ENCODE results near the gene TRO.

The TRO gene, protein sequence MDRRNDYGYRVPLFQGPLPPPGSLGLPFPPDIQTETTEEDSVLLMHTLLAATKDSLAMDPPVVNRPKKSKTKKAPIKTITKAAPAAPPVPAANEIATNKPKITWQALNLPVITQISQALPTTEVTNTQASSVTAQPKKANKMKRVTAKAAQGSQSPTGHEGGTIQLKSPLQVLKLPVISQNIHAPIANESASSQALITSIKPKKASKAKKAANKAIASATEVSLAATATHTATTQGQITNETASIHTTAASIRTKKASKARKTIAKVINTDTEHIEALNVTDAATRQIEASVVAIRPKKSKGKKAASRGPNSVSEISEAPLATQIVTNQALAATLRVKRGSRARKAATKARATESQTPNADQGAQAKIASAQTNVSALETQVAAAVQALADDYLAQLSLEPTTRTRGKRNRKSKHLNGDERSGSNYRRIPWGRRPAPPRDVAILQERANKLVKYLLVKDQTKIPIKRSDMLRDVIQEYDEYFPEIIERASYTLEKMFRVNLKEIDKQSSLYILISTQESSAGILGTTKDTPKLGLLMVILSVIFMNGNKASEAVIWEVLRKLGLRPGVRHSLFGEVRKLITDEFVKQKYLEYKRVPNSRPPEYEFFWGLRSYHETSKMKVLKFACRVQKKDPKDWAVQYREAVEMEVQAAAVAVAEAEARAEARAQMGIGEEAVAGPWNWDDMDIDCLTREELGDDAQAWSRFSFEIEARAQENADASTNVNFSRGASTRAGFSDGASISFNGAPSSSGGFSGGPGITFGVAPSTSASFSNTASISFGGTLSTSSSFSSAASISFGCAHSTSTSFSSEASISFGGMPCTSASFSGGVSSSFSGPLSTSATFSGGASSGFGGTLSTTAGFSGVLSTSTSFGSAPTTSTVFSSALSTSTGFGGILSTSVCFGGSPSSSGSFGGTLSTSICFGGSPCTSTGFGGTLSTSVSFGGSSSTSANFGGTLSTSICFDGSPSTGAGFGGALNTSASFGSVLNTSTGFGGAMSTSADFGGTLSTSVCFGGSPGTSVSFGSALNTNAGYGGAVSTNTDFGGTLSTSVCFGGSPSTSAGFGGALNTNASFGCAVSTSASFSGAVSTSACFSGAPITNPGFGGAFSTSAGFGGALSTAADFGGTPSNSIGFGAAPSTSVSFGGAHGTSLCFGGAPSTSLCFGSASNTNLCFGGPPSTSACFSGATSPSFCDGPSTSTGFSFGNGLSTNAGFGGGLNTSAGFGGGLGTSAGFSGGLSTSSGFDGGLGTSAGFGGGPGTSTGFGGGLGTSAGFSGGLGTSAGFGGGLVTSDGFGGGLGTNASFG (N-terminal part only)

DNA sequence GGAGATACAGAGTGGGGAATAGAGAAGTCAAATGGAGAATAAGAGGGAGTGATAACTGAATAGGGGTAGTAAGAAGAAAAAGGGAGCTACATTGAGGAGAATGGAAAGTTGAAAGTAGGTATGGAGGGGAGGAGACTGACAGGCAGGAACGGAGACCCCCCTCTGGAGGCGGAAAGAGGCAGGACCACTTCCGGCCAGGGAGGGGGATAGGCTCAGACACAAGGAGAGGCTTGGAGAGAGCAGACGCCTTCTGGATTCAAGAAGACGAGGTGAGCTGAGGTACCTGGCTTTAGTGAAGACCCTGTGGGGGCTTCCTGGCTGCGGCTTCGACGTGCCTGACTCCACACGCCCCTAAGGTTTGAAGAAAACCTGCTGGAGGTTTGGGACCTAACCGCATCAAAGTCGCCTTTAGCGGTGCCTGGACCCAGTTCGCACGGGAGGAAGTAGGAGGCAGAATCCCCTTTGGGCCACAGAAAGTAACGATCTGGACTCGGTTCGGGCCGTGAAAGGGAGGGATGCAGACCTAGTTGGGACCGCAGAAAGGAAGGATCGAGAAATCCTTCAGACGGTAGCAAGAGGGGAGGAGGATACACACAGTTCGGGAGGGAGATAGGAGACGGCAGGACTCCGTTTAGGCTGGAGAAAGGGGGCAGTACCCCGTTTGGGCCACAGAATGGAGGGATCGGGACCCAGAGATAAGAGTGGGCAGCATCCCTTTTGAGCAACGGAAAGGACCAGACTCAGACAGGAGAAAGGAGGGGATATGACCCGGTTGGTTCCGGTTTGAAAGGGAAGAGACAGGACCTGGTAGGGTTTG, at the start of gene TRO:
Gene TRO, plus strand, starts transcription at position 215 of the 817 bp plus-strand sequence. CDS start 1,423 bp downstream, outside the sequence.
- no peak for DNase-seq (ENCODE audit: low read depth in 2 of 2)

DNA sequence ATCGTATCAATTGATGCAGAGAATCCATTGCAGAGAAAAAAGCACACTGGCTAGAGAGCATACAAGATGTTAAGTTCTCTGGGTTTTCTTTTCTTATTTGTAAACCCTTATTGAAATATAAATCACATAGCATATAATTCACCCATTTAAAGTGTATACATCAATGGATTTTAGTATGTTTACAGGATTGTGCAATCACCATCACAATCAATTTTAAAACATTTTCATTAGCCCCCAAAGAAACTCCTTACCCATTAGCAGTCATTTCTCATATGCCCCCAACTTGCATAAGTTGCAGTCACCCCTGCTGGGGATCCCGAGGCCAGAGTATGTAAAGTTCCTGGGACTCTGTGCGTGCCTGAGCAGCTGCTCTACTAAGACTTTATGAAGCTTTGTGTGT, 34.9 kb upstream of the TRO start:
- no peak for DNase-seq (ENCODE audit: low read depth in 2 of 2)

DNA sequence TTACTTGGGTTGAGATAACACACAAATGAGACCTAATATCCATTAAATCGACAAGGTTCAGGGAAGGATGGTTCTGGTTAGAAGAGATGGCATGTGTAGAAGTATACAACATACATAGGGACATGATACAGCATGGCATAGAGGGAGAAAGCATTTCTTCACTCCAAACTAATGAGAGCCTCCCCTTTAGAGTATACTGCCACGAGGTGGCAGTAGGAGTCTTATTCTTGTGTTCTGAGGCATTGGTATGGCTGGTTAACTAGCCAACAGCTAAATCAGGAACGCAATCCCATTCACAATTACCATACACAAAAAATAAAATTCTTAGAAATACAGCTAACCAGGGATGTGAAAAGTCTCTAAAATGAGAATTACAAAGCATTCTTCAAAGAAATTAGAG, 29.1 kb upstream of the TRO start:
- DNase-seq (ENCODE audit: low read depth in 2 of 2): peak in 1 of 2 donors; percentile 1

DNA sequence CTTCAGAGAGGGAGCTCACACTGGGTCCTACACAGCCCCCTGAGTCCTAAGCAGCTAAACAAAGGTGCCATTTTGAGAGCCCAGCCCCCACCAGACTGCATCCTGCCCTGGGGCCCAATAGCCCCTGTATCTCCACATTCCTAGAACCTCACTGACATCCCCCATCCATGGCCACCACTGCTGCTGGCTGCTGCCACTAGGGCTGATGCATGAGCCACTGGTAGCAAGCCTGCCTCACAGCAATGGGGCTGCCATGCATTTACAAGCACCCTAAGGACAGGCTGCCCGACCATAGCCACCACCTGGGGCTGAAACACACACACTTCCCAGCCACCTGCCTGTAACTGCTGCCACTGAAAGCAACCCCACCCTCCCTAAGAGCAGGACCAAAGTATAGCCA, 26.5 kb upstream of the TRO start:
- no peak for DNase-seq (ENCODE audit: low read depth in 2 of 2)

DNA sequence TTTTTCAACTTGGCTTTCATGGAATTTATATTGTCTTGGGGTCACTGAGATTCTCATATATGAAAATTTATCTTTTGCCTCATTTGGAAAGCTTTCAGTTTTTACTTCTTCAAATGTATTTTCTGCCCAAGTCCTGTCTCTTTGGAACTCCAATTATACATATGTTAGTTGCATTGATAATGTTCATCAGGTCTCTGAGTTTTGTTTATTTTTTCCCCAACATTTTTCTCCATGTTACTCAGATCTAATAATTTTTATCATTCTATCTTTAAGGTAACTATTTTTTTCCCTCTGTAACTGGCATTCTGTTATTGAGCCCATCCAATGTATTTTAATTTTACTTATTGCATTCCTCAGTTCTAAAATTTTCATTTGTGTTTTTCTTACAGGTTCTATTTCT, 10.7 kb upstream of the TRO start:
- DNase-seq (ENCODE audit: low read depth in 2 of 2): no peak

DNA sequence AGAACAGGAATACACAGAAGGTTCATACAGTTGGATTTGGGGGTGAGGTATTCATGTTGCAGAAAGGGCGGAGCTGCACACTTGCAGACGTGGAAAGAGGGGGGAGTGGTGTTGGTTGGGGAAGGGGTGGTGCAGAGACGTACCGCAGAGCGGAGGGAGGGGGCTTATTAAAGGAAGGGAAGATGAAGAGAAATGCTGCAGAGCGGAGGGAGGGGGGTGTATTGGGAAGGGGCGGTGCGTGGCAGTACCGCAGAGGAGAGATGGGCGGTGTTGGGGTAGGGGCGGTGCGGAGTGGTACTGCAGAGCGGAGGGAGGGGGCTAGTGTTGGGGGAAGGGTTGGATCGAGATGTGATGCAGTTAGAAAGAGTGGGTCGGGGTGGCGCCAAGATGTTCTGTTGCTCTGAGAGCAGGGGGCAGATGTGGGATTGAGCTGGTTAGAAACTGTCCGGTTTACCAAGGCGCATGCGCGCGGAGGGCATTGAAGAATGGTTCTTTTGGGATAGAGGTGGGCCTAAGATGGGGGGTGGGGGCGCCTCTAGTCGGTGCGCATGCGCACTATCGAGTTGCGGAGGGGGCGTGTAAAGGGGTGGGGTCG, 900 bp downstream of the TRO start:
- DNase-seq (ENCODE audit: low read depth in 2 of 2): peak; percentile 13 to 42

DNA sequence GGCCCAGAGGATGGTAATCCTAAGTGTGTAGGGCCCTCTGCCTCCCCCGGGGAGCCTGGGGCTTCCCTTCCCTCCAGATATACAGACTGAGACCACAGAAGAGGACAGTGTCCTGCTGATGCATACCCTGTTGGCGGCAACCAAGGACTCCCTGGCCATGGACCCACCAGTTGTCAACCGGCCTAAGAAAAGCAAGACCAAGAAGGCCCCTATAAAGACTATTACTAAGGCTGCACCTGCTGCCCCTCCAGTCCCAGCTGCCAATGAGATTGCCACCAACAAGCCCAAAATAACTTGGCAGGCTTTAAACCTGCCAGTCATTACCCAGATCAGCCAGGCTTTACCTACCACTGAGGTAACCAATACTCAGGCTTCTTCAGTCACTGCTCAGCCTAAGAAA, 1.9 kb downstream of the TRO start:
- DNase-seq (ENCODE audit: low read depth in 2 of 2): no peak

DNA sequence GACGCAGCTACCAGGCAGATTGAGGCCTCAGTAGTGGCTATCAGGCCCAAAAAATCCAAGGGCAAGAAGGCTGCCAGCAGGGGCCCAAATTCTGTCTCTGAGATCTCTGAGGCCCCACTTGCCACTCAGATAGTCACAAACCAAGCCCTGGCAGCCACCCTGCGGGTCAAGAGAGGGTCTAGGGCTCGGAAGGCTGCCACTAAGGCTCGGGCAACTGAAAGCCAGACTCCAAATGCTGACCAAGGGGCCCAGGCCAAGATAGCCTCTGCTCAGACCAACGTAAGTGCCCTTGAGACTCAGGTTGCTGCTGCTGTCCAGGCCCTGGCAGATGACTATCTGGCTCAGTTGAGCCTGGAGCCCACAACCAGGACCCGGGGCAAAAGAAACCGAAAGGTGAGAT, 2.8 kb downstream of the TRO start:
- DNase-seq (ENCODE audit: low read depth in 2 of 2): no peak

DNA sequence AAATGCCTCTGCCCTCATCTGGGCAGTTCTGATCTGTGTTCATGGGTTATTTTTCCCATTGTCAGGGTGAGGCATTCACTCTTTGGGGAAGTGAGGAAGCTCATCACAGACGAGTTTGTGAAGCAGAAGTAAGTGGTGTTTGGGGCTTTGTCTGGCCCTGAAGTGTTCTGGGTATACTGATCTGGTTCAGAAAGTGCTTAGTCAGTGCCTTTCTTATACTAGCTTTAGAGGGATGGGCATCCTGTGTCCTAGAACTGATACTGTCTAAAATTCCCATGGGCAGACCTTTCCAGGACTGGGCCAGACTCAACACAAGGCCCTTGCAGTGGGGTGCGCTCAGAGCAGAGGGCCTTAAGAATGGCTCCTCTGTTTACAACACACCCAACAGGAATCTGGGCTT, 6.4 kb downstream of the TRO start:
- no peak for DNase-seq (ENCODE audit: low read depth in 2 of 2)

DNA sequence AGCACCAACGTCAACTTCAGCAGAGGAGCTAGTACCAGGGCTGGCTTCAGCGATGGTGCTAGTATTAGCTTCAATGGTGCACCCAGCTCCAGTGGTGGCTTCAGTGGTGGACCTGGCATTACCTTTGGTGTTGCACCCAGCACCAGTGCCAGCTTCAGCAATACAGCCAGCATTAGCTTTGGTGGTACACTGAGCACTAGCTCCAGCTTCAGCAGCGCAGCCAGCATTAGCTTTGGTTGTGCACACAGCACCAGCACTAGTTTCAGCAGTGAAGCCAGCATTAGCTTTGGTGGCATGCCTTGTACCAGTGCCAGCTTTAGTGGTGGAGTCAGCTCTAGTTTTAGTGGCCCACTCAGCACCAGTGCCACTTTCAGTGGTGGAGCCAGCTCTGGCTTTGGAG, 8.3 kb downstream of the TRO start:
- no peak for DNase-seq (ENCODE audit: low read depth in 2 of 2)

DNA sequence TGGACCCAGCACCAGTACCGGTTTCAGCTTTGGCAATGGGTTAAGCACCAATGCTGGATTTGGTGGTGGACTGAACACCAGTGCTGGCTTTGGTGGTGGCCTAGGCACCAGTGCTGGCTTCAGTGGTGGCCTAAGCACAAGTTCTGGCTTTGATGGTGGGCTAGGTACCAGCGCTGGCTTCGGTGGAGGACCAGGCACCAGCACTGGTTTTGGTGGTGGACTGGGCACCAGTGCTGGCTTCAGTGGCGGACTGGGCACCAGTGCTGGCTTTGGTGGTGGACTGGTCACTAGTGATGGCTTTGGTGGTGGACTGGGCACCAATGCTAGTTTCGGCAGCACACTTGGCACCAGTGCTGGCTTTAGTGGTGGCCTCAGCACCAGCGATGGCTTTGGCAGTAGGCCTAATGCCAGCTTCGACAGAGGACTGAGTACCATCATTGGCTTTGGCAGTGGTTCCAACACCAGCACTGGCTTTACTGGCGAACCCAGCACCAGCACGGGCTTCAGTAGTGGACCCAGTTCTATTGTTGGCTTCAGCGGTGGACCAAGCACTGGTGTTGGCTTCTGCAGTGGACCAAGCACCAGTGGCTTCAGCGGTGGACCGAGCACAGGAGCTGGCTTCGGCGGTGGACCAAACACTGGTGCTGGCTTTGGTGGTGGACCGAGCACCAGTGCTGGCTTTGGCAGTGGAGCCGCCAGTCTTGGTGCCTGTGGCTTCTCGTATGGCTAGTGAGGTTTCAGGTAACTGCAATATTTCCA, 9.8 kb downstream of the TRO start:
- no peak for DNase-seq (ENCODE audit: low read depth in 2 of 2)

DNA sequence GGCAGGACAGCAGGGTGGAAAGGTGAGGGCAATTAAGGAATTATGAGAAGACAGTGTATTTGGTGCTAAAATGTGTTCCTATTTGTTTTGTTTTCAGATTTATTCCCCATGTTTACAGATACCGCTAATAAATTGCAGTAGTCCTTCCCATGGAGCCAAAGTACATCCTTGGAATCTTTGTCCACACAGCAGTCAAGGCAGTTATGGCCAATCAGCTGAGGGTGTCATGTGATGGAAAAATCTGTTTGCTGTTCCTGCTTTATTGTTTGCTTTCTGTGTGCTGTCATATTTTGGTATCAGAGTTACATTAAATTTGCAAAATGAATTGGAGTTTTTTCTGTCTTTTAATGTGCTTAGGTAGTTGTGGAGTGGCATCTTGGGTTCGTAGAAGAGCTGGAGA, 10.5 kb downstream of the TRO start:
- DNase-seq (ENCODE audit: low read depth in 2 of 2): no peak

DNA sequence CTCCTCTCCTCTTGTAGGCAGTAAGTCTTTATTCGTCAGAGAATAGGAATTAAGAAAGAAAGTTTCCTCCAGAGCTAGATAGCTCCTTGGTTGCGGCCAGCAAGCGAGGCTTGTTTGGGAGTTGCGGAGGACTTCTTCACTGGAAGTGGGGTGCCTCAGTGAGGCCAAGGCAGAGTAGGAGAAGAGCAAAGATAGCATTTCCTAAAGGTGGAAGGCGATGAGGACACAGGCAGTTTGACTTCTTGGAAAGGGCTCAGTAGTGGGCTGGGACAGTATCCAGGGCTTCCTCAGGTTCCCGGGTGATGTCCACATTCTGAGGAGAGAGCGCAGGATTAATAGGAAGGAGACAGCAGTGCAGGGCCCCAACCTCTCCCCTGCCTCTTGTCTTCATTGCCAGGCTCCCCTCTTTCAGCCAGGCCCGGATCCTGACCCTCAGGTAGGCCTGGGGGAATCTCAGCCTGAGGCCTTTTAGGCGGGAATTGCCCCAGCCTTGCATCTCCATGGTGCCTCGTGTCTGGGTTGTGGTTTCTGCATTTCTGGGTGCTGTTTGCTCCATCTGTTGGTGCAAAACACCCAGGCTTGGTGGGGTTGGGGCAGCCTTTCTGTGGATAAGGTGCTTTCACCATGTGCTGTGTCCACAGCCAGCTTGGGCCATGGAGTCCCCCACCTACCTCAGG, 12.7 kb downstream of the TRO start:
- DNase-seq (ENCODE audit: low read depth in 2 of 2): no peak

DNA sequence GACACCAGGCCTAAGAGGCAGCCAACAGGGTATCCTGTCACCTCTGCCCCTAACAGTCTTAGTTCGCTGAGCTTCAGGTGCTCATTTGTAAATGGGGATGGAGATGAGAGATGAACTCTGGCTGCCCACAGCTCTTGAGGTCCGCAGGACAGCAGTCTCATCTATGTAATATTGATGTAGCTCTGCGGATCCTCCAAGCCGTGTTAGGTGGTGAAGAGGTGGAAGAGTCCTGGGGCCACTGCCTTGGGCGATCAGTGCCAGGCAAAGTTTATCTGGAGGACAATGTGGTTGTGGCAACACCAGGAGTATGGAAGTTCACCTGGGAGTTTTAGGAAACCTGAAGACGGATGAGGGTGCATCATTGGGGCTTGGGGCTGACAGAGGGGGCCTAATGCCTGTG, 13.4 kb downstream of the TRO start:
- no peak for DNase-seq (ENCODE audit: low read depth in 2 of 2)

DNA sequence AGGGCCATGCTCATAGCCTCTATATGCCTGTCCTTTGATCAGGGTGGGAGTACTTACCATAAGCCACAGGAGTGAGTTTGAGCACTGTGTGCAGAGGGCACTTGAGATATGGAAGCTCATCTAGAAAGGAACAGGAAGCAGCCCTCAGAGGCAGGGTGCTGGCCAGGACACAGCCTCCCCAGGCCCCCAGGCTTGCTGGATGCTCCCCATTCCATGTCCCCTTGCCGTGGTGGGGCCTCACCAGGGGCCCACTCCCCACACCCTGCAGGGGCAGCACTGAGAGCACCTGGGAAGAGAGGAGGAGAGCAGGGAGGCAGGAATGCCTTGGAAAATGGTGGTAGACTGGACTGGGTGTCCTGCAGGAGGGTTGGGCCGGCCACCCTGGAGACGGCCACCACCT, 14.3 kb downstream of the TRO start:
- DNase-seq (ENCODE audit: low read depth in 2 of 2): no peak

DNA sequence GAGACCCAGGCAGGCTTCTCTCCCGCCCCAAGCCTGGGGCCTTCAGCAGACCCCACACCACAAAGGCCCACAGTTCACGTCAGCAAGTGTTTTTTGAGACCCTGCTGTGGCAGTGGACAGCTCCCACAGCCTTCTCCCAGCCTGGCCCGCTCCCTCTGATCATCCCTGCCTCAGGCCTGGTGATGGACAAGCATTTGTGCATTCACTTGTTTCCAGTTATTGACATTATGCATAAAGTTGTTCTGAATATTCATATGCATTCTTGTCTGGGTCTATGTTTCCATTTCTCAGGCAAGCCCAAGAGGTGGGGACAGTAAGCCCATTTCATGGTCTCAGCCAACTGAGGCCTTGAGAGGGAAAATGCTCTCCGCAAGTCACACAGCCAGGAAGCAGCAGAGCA, 14.7 kb downstream of the TRO start:
- no peak for DNase-seq (ENCODE audit: low read depth in 2 of 2)

DNA sequence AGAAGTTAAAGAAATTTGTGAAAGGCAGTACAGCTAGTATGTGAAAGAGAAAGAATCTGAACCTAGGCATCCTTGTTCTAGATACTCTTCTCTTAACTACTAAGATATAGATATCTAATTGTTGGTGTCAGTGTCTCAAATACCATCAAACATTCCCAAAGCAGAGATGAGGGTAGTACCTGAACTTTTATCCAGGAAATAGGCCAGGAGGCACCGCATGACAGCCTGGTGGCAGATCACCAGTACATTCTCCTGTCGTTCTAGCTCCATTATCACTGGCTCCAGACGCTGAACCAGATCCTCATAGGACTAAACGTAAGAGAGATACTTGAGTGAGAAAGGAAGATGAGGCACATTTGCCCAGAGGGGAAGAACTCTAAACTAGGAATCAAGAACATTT, 16.8 kb downstream of the TRO start:
- DNase-seq (ENCODE audit: low read depth in 2 of 2): no peak

DNA sequence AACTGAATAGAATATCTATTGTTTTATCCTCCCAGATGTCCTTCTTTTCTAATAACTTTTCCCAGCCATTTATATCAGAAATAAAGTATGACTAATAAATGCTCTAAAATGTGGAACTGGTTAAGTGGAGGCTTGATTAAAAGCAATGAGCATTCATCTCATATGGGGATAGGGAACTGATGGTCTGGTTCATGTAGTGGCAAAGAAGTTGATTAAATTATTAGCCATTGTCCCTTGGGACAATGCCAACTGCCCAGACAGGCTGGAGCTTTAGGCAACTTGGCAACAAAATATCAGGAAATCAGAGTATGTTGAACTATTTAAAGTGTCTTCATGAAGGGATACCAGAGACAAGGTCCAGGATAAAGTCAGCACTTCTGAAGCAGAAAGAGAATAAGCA, 24.2 kb downstream of the TRO start:
- no peak for DNase-seq (ENCODE audit: low read depth in 2 of 2)

DNA sequence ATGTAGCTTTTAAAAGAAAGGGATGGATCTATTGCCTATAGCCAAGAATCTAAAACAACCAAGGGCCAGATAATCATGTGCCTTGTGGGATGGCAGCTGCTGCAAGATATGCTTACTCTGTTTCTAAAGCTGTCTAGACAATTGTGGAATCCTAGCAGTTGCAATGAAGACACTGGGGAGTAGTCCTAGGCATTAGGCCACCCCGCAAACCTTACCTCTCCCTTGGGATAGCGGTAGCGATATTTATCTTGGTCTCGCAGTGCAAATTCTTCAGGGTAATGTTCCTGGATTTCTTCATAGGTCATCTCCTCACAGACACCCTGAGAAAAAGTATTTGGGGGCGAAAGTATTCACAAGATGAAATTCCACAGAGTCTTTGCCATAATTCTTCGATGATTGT, 24.6 kb downstream of the TRO start:
- no peak for DNase-seq (ENCODE audit: low read depth in 2 of 2)
